Measurements from ENCODE around the gene SBF1. TPM values are rescaled to one million over a fixed set of nuclear protein-coding genes. Genes with fewer than 3 reads are reported as not detected.
A peak's percentile ranks its signal among the peaks of the same experiment; 100 is the strongest.

The SBF1 gene
- total RNA-seq, 3 donors from 2014 or later (not counting 1 experiment from before 2014, with no cell fraction given): 235 to 284 (median 242) TPM

- H3K4me1 Mint-ChIP-seq: peaks cover 0 to 5% of the 10 kb centered on the region in 2 donors
- intact Hi-C loops (cut with micrococcal nuclease): no loop called here
- Histone ChIP-seq H3K27ac (ENCODE audit: low read length) (no peak overlapping the region), H3K27me3 (ENCODE audit: control insufficient read depth, insufficient read depth, low read length) (peaks cover 14% of the 10 kb centered on the region), H3K4me3 (ENCODE audit: low read length) (no peak overlapping the region), H3K9me3 (ENCODE audit: control insufficient read depth, insufficient read depth, low read length) (no peaks in the 10 kb centered on the region), H3K36me3 (ENCODE audit: control insufficient read depth, insufficient read depth, low read length) (no peaks in the 10 kb centered on the region), H3K4me1 (ENCODE audit: control insufficient read depth, insufficient read depth, low read length) (peaks cover 17% of the 10 kb centered on the region)
- H3K4me3 Mint-ChIP-seq: peak overlapping the region; percentile 77
- DNase-seq (no peak), ATAC-seq (peak in 1 of 3 donors; percentile 2)
- no peaks in the 10 kb centered on the region for H3K9me3 Mint-ChIP-seq
- H3K27ac Mint-ChIP-seq: no peak overlapping the region
- 7% methylated on average over 45 of the region's 45 CpGs for WGBS (ENCODE audit: insufficient coverage)
- no peak for TF ChIP-seq CTCF (IDR thresholded peaks at IDR 0.05)
- peaks cover 10 to 12% of the 10 kb centered on the region in 2 donors for H3K27me3 Mint-ChIP-seq (ENCODE audit: low read depth in 2 of 2)
- no peaks in the 10 kb centered on the region for H3K36me3 Mint-ChIP-seq
Measured at GRCh38 chr22:50481045-50481439, 6.2 kb upstream of the SBF1 start.

- ATAC-seq: no peak
- DNase-seq: no peak
- no peaks in the 10 kb centered on the region for H3K9me3 Mint-ChIP-seq
- 75% methylated on average over 11 of the region's 11 CpGs for WGBS (ENCODE audit: insufficient coverage)
- intact Hi-C loops (cut with micrococcal nuclease): no loop called here
- Histone ChIP-seq H3K36me3 (ENCODE audit: control insufficient read depth, insufficient read depth, low read length) (no peaks in the 10 kb centered on the region), H3K4me3 (ENCODE audit: low read length) (no peak overlapping the region), H3K27ac (ENCODE audit: low read length) (no peak overlapping the region), H3K9me3 (ENCODE audit: control insufficient read depth, insufficient read depth, low read length) (no peaks in the 10 kb centered on the region), H3K27me3 (ENCODE audit: control insufficient read depth, insufficient read depth, low read length) (peaks cover 14% of the 10 kb centered on the region), H3K4me1 (ENCODE audit: control insufficient read depth, insufficient read depth, low read length) (peaks cover 24% of the 10 kb centered on the region)
- peaks cover 0 to 5% of the 10 kb centered on the region in 2 donors for H3K4me1 Mint-ChIP-seq
- H3K36me3 Mint-ChIP-seq: no peaks in the 10 kb centered on the region
- H3K27ac Mint-ChIP-seq: no peak overlapping the region
- H3K27me3 Mint-ChIP-seq (ENCODE audit: low read depth in 2 of 2): peaks cover 6 to 8% of the 10 kb centered on the region in 2 donors
- no peak for TF ChIP-seq CTCF (IDR thresholded peaks at IDR 0.05)
- H3K4me3 Mint-ChIP-seq: peak overlapping the region; percentile 77
Measured at GRCh38 chr22:50479721-50480120, 4.9 kb upstream of the SBF1 start.

GRCh38 chr22:50477923-50478322 is 3.1 kb upstream of the SBF1 start:
- no peak overlapping the region for H3K4me3 Mint-ChIP-seq
- DNase-seq: no peak
- H3K27me3 ChIP-seq (ENCODE audit: control insufficient read depth, insufficient read depth, low read length): peaks cover 10% of the 10 kb centered on the region
- ATAC-seq: no peak
- intact Hi-C loops (cut with micrococcal nuclease): no loop called here
- no peak overlapping the region for H3K4me3 ChIP-seq (ENCODE audit: low read length)
- peaks cover 6 to 8% of the 10 kb centered on the region in 2 donors for H3K27me3 Mint-ChIP-seq (ENCODE audit: low read depth in 2 of 2)
- H3K27ac ChIP-seq (ENCODE audit: low read length): no peak overlapping the region
- H3K36me3 ChIP-seq (ENCODE audit: control insufficient read depth, insufficient read depth, low read length): no peaks in the 10 kb centered on the region
- peaks cover 14 to 19% of the 10 kb centered on the region in 2 donors for H3K4me1 Mint-ChIP-seq
- WGBS (ENCODE audit: insufficient coverage): 85% methylated on average over 12 of the region's 12 CpGs
- H3K27ac Mint-ChIP-seq: no peak overlapping the region
- H3K9me3 Mint-ChIP-seq: no peaks in the 10 kb centered on the region
- H3K9me3 ChIP-seq (ENCODE audit: control insufficient read depth, insufficient read depth, low read length): no peaks in the 10 kb centered on the region
- TF ChIP-seq CTCF (IDR thresholded peaks at IDR 0.05): no peak
- no peaks in the 10 kb centered on the region for H3K36me3 Mint-ChIP-seq
- H3K4me1 ChIP-seq (ENCODE audit: control insufficient read depth, insufficient read depth, low read length): peaks cover 33% of the 10 kb centered on the region

- intact Hi-C loops (cut with micrococcal nuclease): no loop called here
- no peak for DNase-seq
- Histone ChIP-seq H3K36me3 (ENCODE audit: control insufficient read depth, insufficient read depth, low read length) (peaks cover 4% of the 10 kb centered on the region), H3K4me1 (ENCODE audit: control insufficient read depth, insufficient read depth, low read length) (peaks cover 37% of the 10 kb centered on the region), H3K27ac (ENCODE audit: low read length) (no peak overlapping the region), H3K27me3 (ENCODE audit: control insufficient read depth, insufficient read depth, low read length) (peaks cover 1% of the 10 kb centered on the region), H3K9me3 (ENCODE audit: control insufficient read depth, insufficient read depth, low read length) (no peaks in the 10 kb centered on the region), H3K4me3 (ENCODE audit: low read length) (no peak overlapping the region)
- Mint-ChIP-seq H3K27ac (peak overlapping the region; percentile 21 to 79), H3K4me3 (peak overlapping the region; percentile 76), H3K36me3 (no peaks in the 10 kb centered on the region), H3K27me3 (ENCODE audit: low read depth in 2 of 2) (peaks cover 6 to 8% of the 10 kb centered on the region in 2 donors), H3K4me1 (peaks cover 17 to 29% of the 10 kb centered on the region in 2 donors), H3K9me3 (no peaks in the 10 kb centered on the region)
- no peak for TF ChIP-seq CTCF (IDR thresholded peaks at IDR 0.05)
- ATAC-seq: no peak
- 76% methylated on average over 7 of the region's 7 CpGs for whole genome bisulfite sequencing (ENCODE audit: insufficient coverage)
Measured at GRCh38 chr22:50476868-50477267, 2.0 kb upstream of the SBF1 start.
